Kidney capillary endothelial cell (primary cell): Measurements from ENCODE around the gene SLC39A7.
"Not testable (repeated sequence)": the region's sequence is repeated elsewhere in the genome, so short reads cannot be mapped to it uniquely, and the experiment has no call there.

ENCODE experiments used
- DNase-seq: peaks from one replicate; pipeline ENCODE4 v3.0.0-alpha.2; 2018; ENCODE audit warnings: low spot score

SLC39A7 gene

DNA sequence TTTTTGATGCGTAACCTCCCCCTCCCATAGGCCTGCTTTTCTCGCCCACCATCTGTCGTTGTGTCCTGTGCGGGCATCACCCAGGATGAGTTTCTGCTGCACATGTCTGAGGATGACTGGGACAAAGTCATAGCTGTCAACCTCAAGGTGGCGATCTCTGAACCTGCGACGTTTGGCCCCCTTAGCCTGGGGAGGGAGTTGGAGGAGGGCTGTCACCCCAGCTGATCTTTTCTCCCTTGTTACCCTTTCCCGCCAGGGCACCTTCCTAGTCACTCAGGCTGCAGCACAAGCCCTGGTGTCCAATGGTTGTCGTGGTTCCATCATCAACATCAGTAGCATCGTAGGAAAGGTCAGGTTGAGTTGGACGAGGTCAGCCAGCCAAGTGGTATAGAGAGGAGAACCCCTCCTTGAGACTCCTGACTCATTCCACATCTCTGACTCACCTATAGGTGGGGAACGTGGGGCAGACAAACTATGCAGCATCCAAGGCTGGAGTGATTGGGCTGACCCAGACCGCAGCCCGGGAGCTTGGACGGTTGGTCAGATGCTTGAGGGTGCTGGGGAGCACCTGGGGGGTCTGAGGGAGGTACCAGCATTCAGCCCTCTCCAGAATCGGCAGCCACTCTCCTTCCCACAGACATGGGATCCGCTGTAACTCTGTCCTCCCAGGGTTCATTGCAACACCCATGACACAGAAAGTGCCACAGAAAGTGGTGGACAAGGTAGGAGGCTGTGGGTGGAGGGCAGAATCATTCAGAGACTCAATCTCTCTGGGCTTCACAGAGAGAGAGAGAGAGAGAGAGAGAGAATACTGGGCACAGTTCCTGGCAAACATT, 4.7 kb downstream of the SLC39A7 start:
- DNase-seq, result peak; percentile 57

GRCh38 chr6:33206027-33206863, 5.6 kb downstream of the SLC39A7 start:
- no peak for DNase-seq

GRCh38 chr6:33206864-33207551, 6.3 kb downstream of the SLC39A7 start:
- peak; percentile 81 for DNase-seq

DNA sequence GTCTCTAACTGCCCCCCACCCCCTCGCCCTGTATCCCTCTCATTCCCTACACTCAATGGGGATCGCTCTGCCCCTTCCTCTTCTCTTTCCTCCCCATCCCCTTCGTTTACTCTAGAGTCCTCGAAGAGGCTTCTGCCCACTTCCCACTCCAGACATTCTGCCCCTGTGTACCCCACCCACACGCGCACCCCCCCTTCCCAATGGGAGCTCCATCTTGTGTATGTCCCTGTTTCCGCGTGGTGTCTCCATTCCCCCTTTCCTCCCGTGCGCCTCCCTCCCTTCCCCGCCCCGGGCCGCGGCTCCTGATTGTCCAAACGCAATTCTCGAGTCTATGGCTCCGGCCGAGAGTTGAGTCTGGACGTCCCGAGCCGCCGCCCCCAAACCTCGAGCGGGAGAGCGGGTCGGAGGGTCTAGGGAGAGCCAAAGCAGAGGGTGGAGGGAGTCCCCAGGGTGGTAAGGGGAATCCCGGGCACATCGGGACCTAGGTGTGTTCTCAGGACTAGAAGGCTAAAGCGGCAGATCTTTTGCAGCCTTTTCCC, 7.0 kb downstream of the SLC39A7 start:
- no peak for DNase-seq

- peak; percentile 60 for DNase-seq
Observed at GRCh38 chr6:33208091-33208967, 7.7 kb downstream of the SLC39A7 start, which contains the start of gene RING1. Gene RING1, plus strand, starts transcription at chr6:33208500. Its CDS starts 323 bp downstream, at chr6:33208823.

GRCh38 chr6:33209856-33210255, 9.2 kb downstream of the SLC39A7 start:
- no peak for DNase-seq

DNA sequence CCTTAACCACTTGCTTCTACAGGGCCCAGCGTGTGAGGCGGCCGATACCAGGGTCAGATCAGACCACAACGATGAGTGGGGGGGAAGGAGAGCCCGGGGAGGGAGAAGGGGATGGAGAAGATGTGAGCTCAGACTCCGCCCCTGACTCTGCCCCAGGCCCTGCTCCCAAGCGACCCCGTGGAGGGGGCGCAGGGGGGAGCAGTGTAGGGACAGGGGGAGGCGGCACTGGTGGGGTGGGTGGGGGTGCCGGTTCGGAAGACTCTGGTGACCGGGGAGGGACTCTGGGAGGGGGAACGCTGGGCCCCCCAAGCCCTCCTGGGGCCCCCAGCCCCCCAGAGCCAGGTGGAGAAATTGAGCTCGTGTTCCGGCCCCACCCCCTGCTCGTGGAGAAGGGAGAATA, 10.5 kb downstream of the SLC39A7 start:
- no peak for DNase-seq

DNA sequence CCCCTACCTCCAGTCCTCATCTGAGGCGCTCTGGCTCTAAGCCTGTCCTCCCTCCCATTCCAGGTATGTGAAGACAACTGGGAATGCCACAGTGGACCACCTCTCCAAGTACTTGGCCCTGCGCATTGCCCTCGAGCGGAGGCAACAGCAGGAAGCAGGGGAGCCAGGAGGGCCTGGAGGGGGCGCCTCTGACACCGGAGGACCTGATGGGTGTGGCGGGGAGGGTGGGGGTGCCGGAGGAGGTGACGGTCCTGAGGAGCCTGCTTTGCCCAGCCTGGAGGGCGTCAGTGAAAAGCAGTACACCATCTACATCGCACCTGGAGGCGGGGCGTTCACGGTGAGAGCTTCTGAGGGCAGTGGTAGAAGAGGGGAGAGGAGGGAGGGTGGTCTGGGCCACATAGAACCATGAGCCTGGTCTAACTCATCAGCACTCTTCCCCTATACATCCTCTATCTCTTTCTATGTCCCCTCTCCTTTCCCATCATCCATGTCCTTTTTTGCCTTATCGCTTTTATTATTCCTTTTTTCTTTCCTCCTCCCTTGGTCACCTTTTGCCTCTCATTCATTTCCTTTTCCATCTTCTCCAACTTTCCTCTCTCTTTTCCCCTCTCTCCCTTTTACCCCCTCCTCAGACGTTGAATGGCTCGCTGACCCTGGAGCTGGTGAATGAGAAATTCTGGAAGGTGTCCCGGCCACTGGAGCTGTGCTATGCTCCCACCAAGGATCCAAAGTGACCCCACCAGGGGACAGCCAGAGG, 11.2 kb downstream of the SLC39A7 start:
- no peak for DNase-seq

DNA sequence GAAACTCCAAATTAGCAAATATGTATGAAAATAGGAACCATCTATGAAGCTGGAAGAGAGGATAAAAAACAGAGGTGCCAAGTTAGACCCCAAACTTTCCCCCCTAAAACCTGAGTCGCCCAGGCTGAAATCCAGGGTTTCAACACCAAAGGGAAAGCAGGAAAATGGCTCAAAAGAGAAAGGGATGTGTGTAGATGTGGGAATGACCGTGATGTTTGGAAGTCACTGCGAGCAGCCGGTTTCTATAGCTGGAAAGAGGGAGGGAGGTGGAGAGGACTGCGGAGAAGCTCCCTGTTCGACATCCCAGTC, 12.1 kb downstream of the SLC39A7 start:
- DNase-seq, result no peak

- DNase-seq, result no peak
Observed at GRCh38 chr6:33213166-33213988, 12.7 kb downstream of the SLC39A7 start.

DNA sequence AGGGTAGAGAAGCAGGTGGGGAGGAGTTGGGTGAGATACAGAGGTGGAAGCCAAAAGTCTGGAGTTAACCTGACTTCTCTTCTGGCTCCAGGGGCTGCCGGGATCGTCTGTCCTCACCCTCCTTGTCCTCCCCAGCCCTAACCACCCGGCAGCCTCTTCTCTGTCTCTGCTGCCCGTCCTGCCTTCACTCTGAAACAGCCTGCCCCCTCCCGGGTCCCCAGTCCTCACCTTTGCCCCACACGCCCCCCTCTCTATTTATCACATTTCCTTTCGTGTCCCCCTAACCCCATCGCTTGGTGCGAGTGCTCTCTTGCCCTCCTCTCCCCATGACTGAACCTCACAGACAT, 13.3 kb downstream of the SLC39A7 start:
- DNase-seq, result no peak

- DNase-seq, result no peak
Observed at GRCh38 chr6:33215271-33216116, 14.8 kb downstream of the SLC39A7 start.

- no peak for DNase-seq
Observed at GRCh38 chr6:33216117-33216649, 15.5 kb downstream of the SLC39A7 start.

- DNase-seq, result no peak
Observed at GRCh38 chr6:33217246-33217645, 16.6 kb downstream of the SLC39A7 start.

GRCh38 chr6:33217681-33218080, 17.0 kb downstream of the SLC39A7 start:
- DNase-seq, result no peak

DNA sequence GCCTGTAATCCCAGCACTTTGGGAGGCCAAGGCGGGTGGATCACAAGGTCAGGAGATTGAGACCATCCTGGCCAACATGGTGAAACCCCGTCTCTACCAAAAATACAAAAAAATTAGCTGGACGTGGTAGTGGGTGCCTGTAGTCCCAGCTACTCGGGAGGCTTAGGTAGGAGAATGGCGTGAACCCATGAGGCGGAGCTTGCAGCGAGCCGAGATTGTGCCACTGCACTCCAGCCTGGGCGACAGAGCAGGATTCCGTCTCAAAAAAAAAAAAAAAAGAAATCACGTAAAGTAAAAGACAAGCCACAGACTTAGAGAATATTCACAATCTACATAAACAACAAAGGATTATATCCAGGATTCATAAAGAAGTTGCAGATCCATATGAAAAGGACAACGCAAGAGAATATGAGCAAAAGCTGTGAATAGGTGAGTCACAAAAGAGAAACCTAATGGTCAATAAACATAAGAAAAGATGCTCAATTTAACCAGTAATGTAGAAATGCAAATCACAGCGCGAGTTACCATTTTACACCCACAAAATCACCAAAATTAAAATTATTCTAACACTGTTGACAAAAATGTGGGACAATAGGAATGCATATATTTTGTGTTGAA, 25.9 kb downstream of the SLC39A7 start:
- DNase-seq, result not testable (repeated sequence)

- DNase-seq, result no peak
Observed at GRCh38 chr6:33235221-33235634, 34.6 kb downstream of the SLC39A7 start.

GRCh38 chr6:33236328-33236727, 35.7 kb downstream of the SLC39A7 start:
- DNase-seq, result no peak
